Thoracic aorta (tissue), 2 donors: ENCODE results near the gene RAPGEF2. TPM values are rescaled to one million over a fixed set of nuclear protein-coding genes. Genes with fewer than 3 reads are reported as not detected.

Experiments used
- ATAC-seq: fragments of 150-250 bp; one replicate; pipeline ENCODE4 v1.8.0; 2017; ENCODE audit warnings: low read depth; ENCODE audit not compliant: insufficient number of reproducible peaks, low FRiP score
- DNase-seq: peaks from one replicate; pipeline ENCODE4 v3.0.0-alpha.2; 2020; ENCODE audit warnings: low spot score
- H3K27ac ChIP-seq, 2 donors: fragments of 200-600 bp; sonication (generic); 1 replicate in 1 of 2; 2 replicates in 1 of 2; pipeline ENCODE4 v1.5.1; 2016; ENCODE audit warnings: mild to moderate bottlenecking in 2 of 2, moderate library complexity in 2 of 2
- H3K27me3 ChIP-seq: fragments of 200-600 bp; sonication (generic); replicated peaks from 2 replicates; pipeline ENCODE4 v1.6.0; 2016; ENCODE audit warnings: mild to moderate bottlenecking; ENCODE audit not compliant: insufficient read depth
- H3K36me3 ChIP-seq: fragments of 200-600 bp; sonication (generic); one replicate; pipeline ENCODE4 v1.5.1; 2016
- H3K4me1 ChIP-seq, 2 donors: fragments of 200-600 bp; sonication (generic); 1 replicate in 1 of 2; 2 replicates in 1 of 2; pipeline versions ENCODE4 v1.5.1 to v1.6.0; 2016; ENCODE audit warnings: low read depth in 2 of 2, mild to moderate bottlenecking in 1 of 2; ENCODE audit not compliant: control insufficient read depth in 1 of 2
- H3K4me3 ChIP-seq: fragments of 200-600 bp; sonication (generic); 2 replicates; pipeline ENCODE4 v1.5.1; 2016; ENCODE audit warnings: mild to moderate bottlenecking
- H3K9me3 ChIP-seq: fragments of 200-600 bp; sonication (generic); 2 replicates; pipeline ENCODE4 v1.5.1; 2016
- total RNA-seq, 2 donors: library from RNA; depleted of rRNA; stranded (reverse); fragments of >200 nt; gene quantifications; one replicate each; pipeline versions ENCODE4 v1.1.0 to v1.2.3, GENCODE V29; 2016
- TF ChIP-seq, protein P1 (sequence below): fragments of 200-600 bp; sonication (generic); IDR thresholded peaks from one replicate; pipeline ENCODE4 v1.5.1; 2019; ENCODE audit warnings: antibody characterized with exemption

The RAPGEF2 gene
- total RNA-seq, 2 donors from 2014 or later, result 63.0 to 63.6 TPM

DNA sequence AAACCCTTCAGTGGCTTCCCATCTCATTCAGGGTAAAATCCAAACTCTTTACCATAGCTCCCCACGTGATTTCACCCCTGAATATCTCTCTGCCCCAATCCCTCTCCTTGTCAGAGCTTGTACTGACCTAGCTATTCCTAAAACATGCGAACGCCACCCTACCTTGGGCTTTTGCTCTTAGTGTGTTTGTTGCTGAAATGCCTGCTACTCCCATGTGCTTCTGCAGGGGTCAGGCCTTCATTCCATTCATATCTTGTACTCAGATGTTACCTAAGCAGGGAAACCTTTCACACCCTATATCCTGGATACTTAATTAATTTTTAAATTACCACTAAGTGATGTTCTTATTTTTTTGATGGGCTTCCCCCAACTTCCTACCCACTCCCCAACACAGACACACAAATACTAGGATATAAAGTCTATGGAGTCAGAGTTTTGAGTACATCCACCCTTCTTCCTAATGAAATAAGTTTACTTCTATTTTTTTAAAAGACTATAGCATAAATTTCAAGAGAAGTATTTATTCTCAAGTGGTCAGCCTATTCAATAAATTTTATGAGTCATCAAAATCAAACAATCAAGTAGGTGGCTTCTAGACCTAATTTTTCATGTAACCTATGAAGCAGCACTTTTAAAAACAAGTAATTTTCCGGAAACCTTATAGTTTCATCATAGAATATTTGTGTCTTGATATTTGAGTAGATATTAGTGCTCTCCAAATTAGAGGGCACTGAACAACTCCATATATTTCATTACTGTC lies 189.4 kb downstream of the RAPGEF2 start:
- no peak for DNase-seq
- no peaks in the 10 kb centered on the region for H3K36me3 ChIP-seq
- peaks cover 5 to 12% of the 10 kb centered on the region in 2 donors for H3K4me1 ChIP-seq
- no peak overlapping the region for H3K27ac ChIP-seq
- no peaks in the 10 kb centered on the region for H3K27me3 ChIP-seq
- TF ChIP-seq, protein P1, sequence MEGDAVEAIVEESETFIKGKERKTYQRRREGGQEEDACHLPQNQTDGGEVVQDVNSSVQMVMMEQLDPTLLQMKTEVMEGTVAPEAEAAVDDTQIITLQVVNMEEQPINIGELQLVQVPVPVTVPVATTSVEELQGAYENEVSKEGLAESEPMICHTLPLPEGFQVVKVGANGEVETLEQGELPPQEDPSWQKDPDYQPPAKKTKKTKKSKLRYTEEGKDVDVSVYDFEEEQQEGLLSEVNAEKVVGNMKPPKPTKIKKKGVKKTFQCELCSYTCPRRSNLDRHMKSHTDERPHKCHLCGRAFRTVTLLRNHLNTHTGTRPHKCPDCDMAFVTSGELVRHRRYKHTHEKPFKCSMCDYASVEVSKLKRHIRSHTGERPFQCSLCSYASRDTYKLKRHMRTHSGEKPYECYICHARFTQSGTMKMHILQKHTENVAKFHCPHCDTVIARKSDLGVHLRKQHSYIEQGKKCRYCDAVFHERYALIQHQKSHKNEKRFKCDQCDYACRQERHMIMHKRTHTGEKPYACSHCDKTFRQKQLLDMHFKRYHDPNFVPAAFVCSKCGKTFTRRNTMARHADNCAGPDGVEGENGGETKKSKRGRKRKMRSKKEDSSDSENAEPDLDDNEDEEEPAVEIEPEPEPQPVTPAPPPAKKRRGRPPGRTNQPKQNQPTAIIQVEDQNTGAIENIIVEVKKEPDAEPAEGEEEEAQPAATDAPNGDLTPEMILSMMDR, result no peak
- H3K9me3 ChIP-seq, result no peaks in the 10 kb centered on the region
- no peak overlapping the region for H3K4me3 ChIP-seq
- no peak for ATAC-seq

GRCh38 chr4:159293811-159294515 lies 191.1 kb downstream of the RAPGEF2 start:
- DNase-seq (no peak), ATAC-seq (no peak)
- no peaks in the 10 kb centered on the region for H3K36me3 ChIP-seq
- no peak overlapping the region for H3K27ac ChIP-seq
- H3K27me3 ChIP-seq, result no peaks in the 10 kb centered on the region
- H3K4me3 ChIP-seq, result no peak overlapping the region
- peaks cover 7 to 14% of the 10 kb centered on the region in 2 donors for H3K4me1 ChIP-seq
- no peaks in the 10 kb centered on the region for H3K9me3 ChIP-seq
- TF ChIP-seq, protein P1, result no peak

DNA sequence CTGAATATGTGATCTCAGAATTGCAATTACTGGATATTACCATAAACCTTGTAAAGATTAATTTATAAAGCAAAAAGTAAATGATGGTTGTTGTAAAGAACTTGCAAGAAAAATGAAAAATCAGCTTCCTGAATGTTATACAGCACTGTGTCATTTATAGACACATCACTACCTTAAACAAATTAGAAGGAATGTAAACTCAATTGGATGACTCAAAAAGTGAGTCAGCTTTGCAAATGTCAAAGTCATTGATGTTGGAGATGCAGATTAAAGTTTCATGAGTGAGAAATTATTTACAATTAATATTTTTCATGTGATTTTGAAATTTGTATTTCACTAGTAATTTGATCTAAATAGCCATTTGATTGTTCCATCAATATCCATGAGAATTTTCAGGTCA lies 193.2 kb downstream of the RAPGEF2 start:
- H3K4me3 ChIP-seq, result no peak overlapping the region
- DNase-seq, result no peak
- no peak for ATAC-seq
- no peaks in the 10 kb centered on the region for H3K27me3 ChIP-seq
- H3K9me3 ChIP-seq, result no peaks in the 10 kb centered on the region
- peaks cover 0 to 15% of the 10 kb centered on the region in 2 donors for H3K4me1 ChIP-seq
- TF ChIP-seq, protein P1, result no peak
- no peak overlapping the region for H3K27ac ChIP-seq
- H3K36me3 ChIP-seq, result no peaks in the 10 kb centered on the region

- no peaks in the 10 kb centered on the region for H3K27me3 ChIP-seq
- no peak overlapping the region for H3K27ac ChIP-seq
- no peak for ATAC-seq
- H3K4me1 ChIP-seq, result peaks cover 0 to 15% of the 10 kb centered on the region in 2 donors
- H3K36me3 ChIP-seq, result no peaks in the 10 kb centered on the region
- no peak for DNase-seq
- TF ChIP-seq, protein P1, result no peak
- H3K4me3 ChIP-seq, result no peak overlapping the region
- no peaks in the 10 kb centered on the region for H3K9me3 ChIP-seq
These were observed 194.2 kb downstream of the RAPGEF2 start for GRCh38 chr4:159297091-159297490.

DNA sequence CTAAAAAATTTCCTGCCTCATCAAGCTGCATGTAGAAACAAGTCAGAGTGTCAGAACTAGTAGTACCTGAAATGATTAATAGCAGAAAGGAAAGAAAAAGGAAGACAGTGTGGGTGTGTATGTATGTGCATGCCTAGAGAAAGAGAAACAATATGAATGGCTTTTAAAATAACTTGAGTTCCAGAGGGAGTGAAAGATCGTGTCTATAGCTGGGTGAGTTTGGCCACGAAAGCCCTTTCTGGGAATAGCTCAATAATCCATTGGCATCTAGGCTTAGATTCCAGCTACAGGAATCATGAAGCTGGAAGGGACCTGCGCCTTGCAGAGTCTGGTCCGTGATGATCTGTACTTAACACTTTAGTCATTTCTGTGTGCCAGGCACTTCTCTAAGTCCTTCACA lies 195.6 kb downstream of the RAPGEF2 start:
- Histone ChIP-seq H3K9me3 (no peaks in the 10 kb centered on the region), H3K4me3 (no peak overlapping the region), H3K27ac (no peak overlapping the region), H3K27me3 (no peaks in the 10 kb centered on the region), H3K36me3 (no peaks in the 10 kb centered on the region), H3K4me1 (peaks cover 0 to 15% of the 10 kb centered on the region in 2 donors)
- TF ChIP-seq, protein P1, result no peak
- ATAC-seq, result no peak
- DNase-seq, result no peak
